Measurements from ENCODE around the gene MIS18A.
"Not testable (repeated sequence)": the region's sequence is repeated elsewhere in the genome, so short reads cannot be mapped to it uniquely, and the experiment has no call there.

Gene MIS18A

GRCh38 chr21:32315511-32316281, 36.8 kb upstream of the MIS18A start:
- TF ChIP-seq TAF1 (IDR thresholded peaks at IDR 0.05; ENCODE audit: borderline replicate concordance, low read depth, low read length) = no peak
- no peak for TF ChIP-seq POLR2AphosphoS5 (IDR thresholded peaks at IDR 0.05; ENCODE audit: low read depth, low read length)
- no peak for TF ChIP-seq POLR2A (IDR thresholded peaks at IDR 0.05; ENCODE audit: low read depth, low read length)
- FAIRE-seq (no peak), DNase-seq (ENCODE audit: insufficient read length) (no peak)

GRCh38 chr21:32314806-32315205, 36.0 kb upstream of the MIS18A start:
- FAIRE-seq = no peak
- TF ChIP-seq TAF1 (IDR thresholded peaks at IDR 0.05; ENCODE audit: borderline replicate concordance, low read depth, low read length) (no peak), POLR2AphosphoS5 (IDR thresholded peaks at IDR 0.05; ENCODE audit: low read depth, low read length) (no peak), POLR2A (IDR thresholded peaks at IDR 0.05; ENCODE audit: low read depth, low read length) (no peak)
- no peak for DNase-seq (ENCODE audit: insufficient read length)

- FAIRE-seq (no peak), DNase-seq (ENCODE audit: insufficient read length) (no peak)
- TF ChIP-seq POLR2AphosphoS5 (IDR thresholded peaks at IDR 0.05; ENCODE audit: low read depth, low read length) (no peak), POLR2A (IDR thresholded peaks at IDR 0.05; ENCODE audit: low read depth, low read length) (no peak), TAF1 (IDR thresholded peaks at IDR 0.05; ENCODE audit: borderline replicate concordance, low read depth, low read length) (no peak)
Measured at GRCh38 chr21:32312976-32313375, 34.1 kb upstream of the MIS18A start.

- TF ChIP-seq POLR2AphosphoS5 (IDR thresholded peaks at IDR 0.05; ENCODE audit: low read depth, low read length) (no peak), POLR2A (IDR thresholded peaks at IDR 0.05; ENCODE audit: low read depth, low read length) (no peak), TAF1 (IDR thresholded peaks at IDR 0.05; ENCODE audit: borderline replicate concordance, low read depth, low read length) (no peak)
- FAIRE-seq = no peak
- no peak for DNase-seq (ENCODE audit: insufficient read length)
Measured at GRCh38 chr21:32312326-32312725, 33.5 kb upstream of the MIS18A start.

- DNase-seq (ENCODE audit: insufficient read length) (no peak), FAIRE-seq (no peak)
- TF ChIP-seq POLR2A (IDR thresholded peaks at IDR 0.05; ENCODE audit: low read depth, low read length) = no peak
- TF ChIP-seq TAF1 (IDR thresholded peaks at IDR 0.05; ENCODE audit: borderline replicate concordance, low read depth, low read length) = no peak
- no peak for TF ChIP-seq POLR2AphosphoS5 (IDR thresholded peaks at IDR 0.05; ENCODE audit: low read depth, low read length)
Measured at GRCh38 chr21:32311621-32312020, 32.8 kb upstream of the MIS18A start.

GRCh38 chr21:32310976-32311375, 32.1 kb upstream of the MIS18A start:
- FAIRE-seq; DNase-seq (ENCODE audit: insufficient read length): not testable (repeated sequence)

GRCh38 chr21:32309906-32310460, 31.1 kb upstream of the MIS18A start:
- DNase-seq (ENCODE audit: insufficient read length) = no peak
- no peak for TF ChIP-seq TAF1 (IDR thresholded peaks at IDR 0.05; ENCODE audit: borderline replicate concordance, low read depth, low read length)
- no peak for TF ChIP-seq POLR2AphosphoS5 (IDR thresholded peaks at IDR 0.05; ENCODE audit: low read depth, low read length)
- TF ChIP-seq POLR2A (IDR thresholded peaks at IDR 0.05; ENCODE audit: low read depth, low read length) = no peak
- FAIRE-seq = no peak

- TF ChIP-seq POLR2AphosphoS5 (IDR thresholded peaks at IDR 0.05; ENCODE audit: low read depth, low read length) (no peak), POLR2A (IDR thresholded peaks at IDR 0.05; ENCODE audit: low read depth, low read length) (no peak), TAF1 (IDR thresholded peaks at IDR 0.05; ENCODE audit: borderline replicate concordance, low read depth, low read length) (no peak)
- no peak for FAIRE-seq
Measured at GRCh38 chr21:32308696-32309095, 29.8 kb upstream of the MIS18A start.

GRCh38 chr21:32307706-32308105, 28.9 kb upstream of the MIS18A start:
- DNase-seq (ENCODE audit: insufficient read length) = no peak
- no peak for TF ChIP-seq POLR2AphosphoS5 (IDR thresholded peaks at IDR 0.05; ENCODE audit: low read depth, low read length)
- TF ChIP-seq TAF1 (IDR thresholded peaks at IDR 0.05; ENCODE audit: borderline replicate concordance, low read depth, low read length) = no peak
- TF ChIP-seq POLR2A (IDR thresholded peaks at IDR 0.05; ENCODE audit: low read depth, low read length) = no peak
- FAIRE-seq = no peak

More at GRCh38 chr21:32308696-32309095, 29.8 kb upstream of the MIS18A start:
- DNase-seq (ENCODE audit: insufficient read length) = no peak

DNA sequence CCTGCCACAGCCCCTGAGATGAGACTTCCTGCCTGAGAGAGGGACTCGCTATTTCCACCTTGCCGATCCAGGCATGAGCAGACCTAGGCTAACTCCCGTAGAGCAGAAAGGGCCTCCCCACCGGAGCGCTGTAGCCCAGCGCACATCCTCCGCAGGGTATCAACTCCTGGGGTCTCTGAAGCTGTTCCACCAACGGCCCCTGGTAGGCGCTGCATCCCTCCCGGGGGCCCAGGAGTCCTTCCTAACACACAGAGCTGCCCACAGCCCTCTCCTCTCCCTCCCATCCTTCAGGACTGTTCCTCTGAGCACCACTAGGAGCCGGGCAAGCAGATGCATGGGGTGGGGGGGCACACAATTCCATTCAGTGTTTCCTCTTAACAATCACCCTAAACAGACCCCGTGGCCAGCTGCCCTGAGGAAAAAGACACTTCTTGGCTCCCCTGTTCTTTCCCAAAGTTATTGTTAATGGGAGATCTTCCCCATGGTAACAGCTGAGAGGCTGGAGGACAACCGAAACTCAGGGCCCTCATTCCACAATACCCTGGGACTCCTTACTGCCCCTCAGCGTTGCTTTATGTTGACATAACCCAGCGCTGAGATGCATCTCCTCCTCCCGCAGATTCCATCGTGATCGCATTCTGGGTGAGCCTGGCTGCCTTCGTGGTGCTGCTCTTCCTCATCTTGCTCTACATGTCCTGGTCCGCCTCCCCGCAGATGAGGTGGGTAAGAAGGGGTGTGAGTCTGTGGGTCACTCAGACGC, 27.4 kb upstream of the MIS18A start:
- FAIRE-seq (no peak), DNase-seq (ENCODE audit: insufficient read length) (no peak)
- no peak for TF ChIP-seq POLR2AphosphoS5 (IDR thresholded peaks at IDR 0.05; ENCODE audit: low read depth, low read length)
- TF ChIP-seq TAF1 (IDR thresholded peaks at IDR 0.05; ENCODE audit: borderline replicate concordance, low read depth, low read length) = no peak
- TF ChIP-seq POLR2A (IDR thresholded peaks at IDR 0.05; ENCODE audit: low read depth, low read length) = no peak

- TF ChIP-seq POLR2A (IDR thresholded peaks at IDR 0.05; ENCODE audit: low read depth, low read length) = no peak
- FAIRE-seq = no peak
- no peak for DNase-seq (ENCODE audit: insufficient read length)
Measured at GRCh38 chr21:32304998-32305397, 26.1 kb upstream of the MIS18A start.

- FAIRE-seq (no peak), DNase-seq (ENCODE audit: insufficient read length) (no peak)
- TF ChIP-seq POLR2A (IDR thresholded peaks at IDR 0.05; ENCODE audit: low read depth, low read length) (no peak), POLR2AphosphoS5 (IDR thresholded peaks at IDR 0.05; ENCODE audit: low read depth, low read length) (no peak), TAF1 (IDR thresholded peaks at IDR 0.05; ENCODE audit: borderline replicate concordance, low read depth, low read length) (no peak)
Measured at GRCh38 chr21:32303385-32303784, 24.5 kb upstream of the MIS18A start.
